DMS114 treated with DMSO at 0.1 percent for 48 hours (cell line): Measurements from ENCODE around the gene METAP2.
A peak's percentile ranks its signal among the peaks of the same experiment; 100 is the strongest.

Experiments
- DNase-seq: peaks from one replicate; lab custom pipeline; 2025; ENCODE audit not compliant: unreplicated experiment; lab: John Stamatoyannopoulos, UW

METAP2 gene

DNA sequence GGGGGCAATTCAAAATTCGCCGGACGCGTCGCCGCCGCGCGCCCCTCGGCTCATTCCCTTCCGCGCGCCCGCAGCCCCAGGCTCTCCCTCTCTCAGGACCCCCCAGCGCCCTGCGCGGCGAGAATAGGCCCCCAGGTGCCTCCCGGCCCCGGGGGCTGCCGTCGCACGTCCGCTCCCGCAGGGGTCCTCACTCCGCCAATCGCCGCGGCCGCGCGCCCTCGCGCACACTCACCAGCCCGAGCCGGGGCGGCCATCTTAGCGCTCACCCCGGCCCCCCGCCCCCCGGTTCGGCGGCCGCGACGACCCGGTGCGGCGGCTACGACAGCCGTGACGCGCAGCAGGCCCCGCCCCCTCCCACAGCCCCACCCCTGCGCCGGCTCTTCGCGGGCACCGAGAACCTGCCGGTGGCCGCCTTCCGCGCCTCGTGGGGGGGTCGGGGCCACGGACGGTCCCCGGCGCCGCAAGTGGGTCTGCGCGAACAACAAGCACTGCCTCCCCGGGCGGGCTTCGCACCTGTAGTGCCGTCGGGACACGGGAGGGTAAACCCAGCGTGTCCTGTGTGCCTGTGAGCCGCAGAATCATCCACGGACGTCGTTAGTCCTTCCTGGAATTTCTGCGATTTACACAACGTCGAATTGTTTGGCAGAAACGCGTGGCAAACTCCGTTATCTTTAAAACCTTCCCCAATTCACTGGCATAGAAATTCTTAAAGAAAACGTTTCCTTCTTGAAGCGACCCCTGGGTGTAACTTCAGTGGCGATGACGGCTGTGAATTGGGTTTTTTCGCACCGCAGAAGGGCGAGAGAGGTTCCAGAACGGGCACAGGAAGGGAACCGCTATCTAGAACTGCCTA lies 74.8 kb downstream of the METAP2 start:
- DNase-seq = peak; percentile 44

DNA sequence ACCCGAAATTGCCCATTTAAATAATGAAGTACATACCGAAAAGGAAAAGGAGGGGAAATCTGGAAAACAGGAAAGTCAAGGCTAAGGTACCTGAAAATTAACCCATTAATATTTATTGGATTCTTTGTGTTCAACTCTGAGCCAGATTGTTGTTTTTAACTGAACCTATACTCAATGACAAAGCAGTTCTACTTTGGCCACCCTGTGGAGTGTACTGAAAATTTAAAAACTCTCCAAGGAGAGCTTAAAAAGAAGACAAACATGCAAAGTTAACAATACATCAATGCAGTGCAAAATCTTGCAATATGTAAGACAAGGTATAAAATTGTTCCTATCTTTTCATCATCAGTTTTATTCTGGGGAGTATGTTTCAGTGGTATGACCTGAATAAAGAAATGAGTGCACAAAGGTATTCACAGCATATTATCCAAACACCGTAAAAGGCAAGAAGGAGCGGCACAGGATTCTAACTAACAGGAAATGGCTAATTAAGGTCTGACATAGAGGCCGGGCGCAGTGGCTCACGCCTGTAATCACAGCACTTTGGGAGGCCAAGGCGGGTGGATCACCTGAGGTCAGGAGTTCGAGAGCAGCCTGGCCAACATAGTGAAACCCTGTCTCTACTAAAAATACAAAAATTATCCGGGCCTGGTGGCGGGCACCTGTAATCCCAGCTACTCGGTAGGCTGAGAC lies 75.6 kb downstream of the METAP2 start:
- no peak for DNase-seq

DNA sequence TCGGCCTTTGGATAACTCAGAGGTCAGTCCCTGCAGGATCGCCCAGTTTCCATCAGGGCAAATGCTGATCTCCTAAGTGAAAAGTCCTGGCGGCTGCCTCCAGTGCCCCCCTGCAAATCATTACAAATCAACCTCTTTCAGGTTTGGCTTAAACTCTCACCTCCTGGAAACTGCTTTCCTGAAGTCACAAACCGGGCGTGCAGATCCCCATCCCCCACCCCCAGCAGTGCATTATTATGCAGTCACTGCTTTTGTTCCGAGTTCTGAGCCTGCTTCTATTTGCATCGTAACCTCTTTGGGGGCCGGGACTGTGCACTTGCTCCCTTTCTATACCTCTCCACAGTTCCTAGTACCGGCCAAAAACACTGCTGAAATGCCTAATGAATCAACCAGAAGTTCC lies 77.4 kb downstream of the METAP2 start, which contains the start of gene USP44:
Gene USP44, minus strand, starts transcription at position 172 of the 400 bp plus-strand sequence. CDS start 17,220 bp downstream, outside the sequence.
- no peak for DNase-seq

DNA sequence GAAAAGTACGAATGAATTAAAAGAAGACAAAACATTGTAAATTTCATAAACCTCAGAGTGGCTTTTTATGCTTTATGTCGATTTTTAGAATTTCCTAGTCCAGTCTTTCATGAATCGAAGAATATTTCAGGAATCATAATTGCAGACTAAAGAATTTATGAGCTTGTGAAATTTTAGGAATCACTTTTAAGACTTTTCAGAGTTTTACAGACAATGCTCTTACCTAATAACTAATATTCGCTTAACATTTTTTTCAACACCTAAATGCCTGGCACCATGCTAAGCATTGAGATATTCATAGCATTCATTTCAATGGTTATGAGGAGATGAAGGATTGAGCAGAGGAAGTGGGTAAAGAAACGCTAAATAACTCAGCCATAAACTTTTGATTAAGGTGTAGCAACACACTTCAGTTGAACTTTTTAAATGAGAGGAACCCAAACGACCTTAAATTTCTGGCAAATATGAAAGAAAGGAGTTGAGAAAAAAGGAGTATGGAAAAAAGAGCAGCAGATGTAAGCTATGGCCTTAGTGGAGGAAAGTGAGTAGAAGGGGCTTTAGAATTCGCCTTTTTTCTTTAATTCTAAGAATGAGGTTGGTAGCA lies 78.1 kb downstream of the METAP2 start:
- no peak for DNase-seq

DNA sequence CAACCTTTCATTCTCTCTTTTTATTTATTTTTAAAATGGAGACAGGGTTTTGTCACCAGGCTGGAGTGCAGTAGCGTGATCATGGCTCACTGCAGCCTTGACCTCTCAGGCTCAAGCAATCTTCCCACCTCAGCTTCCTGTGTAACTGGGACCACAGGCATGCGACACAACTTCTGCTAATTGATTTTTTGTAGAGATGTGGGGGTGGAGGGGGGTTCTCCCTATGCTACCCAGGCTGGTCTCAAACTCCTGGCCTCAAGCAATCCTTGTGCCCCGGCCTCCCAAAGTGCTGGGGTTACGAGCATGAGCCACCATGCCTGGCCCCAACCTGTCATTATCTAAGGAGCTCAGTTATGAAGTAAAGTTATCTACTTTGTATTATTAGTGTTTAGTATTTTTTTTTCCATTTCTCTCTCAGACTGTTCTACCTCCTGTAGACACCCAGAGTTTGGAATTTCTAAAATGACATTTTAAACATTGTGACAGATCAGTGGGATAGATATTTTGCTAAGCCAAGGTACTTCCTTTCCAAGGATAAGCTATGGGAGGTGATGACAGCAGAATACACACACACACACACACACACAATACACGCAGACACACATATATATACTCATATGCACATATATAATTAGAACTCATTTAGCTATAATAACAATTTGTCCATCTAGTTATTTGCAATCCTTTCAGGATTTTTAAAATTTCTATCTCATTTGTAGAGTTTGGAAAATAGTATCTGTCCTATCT lies 79.4 kb downstream of the METAP2 start:
- no peak for DNase-seq

DNA sequence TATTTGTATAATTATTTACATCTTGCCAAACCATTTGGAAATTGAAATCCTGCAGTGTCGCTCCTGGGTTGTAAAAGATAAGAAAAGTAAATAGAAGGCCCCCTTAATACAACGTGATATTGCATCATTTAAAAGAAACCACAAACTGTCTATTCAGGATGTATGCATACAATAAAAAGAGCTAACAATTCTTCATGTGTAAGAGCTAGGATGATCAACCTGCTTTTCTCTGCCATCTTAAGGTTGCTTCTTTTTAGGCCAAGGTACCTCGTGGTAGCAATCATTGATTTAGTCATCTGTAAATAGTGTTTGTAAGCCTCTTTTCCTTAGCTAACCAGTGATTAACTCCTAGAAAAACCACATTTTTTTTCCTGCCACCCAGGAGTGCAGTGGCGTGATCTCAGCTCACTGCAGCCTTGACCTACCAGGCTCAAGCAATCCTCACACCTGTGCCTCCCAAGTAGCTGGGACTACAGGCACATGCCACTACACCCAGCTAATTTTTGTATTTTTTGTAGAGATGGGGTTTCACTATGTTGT lies 80.7 kb downstream of the METAP2 start:
- DNase-seq = no peak

DNA sequence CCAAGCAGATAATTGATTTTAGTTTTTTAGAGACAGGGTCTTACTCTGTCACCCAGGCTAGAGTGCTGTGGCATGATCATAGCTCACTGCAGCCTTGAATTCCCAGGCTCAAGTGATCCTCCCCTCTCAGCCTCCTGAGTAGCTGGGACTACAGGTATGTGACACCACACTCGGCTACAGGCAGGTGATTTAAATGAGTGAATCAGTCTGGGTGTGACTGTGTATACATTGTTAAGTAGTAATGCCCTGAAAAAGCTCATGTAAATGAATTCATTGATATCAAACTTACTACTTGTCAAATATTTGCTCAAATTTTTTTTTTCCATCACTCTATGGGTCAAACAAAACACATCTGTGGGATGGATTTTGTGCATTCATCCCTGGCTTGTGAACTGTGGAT lies 83.7 kb downstream of the METAP2 start:
- DNase-seq = no peak
